GM18870 (cell line): ENCODE measurements around the gene SNX32.

ENCODE experiments used
- ATAC-seq: cut with Tn5 transposase; IDR thresholded peaks from one replicate; pipeline ENCODE4 v1.9.1; 2021; ENCODE audit warnings: moderate library complexity; ENCODE audit not compliant: unreplicated experiment

SNX32 gene

DNA sequence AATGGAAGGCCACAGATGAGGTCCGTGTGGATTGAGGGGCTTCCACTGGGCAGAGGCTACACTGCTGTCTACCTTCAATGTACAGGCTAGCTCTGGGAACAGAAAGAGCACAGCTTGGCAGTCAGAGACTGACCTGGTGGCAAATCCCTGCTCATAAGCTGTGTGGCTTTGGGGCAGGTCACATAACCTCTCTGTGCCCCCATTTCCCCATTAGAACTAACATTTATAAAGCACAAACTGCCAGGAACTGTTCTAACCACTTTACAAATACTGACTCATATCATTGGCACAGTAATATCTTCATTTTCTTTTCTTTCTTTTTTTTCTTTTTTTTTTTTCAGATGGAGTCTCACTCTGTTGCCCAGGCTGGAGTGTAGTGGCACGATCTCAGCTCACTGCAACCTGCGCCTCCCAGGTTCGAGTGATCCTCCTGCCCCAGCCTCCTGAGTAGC lies 63.3 kb downstream of the SNX32 start:
- no peak for ATAC-seq

DNA sequence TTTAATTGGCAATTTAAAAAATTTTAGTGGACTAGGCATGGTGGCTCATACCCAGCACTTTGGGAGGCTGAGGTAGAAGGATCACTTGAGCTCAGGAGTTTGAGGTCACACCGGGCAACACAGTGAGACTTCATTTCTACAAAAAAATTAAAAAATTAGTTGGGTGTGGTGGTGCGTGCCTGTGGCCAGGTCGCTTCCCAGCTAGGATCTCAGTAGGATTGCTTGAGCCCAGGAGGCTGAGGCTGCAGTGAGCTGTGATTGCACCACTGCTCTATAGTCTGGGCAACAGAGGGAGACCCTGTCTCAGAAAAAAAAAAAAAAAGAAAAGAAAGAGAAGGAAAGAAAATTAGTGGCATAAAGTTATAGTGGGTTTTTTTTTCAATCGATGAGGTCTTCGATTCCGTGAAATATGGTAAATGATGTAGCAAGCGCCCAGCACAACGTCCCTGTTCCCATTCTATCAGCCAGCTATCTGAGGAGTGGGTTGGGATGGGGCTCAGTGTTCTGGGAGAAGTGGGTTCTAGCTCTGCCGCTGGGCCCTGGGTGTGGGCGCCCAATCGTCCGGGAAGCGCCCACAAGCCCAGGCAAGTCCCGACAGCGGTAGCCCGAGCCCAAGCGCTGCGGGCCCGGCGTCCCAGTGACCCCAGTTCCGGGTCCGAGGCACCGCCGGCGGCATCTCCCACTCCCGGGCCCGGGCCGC lies 65.0 kb downstream of the SNX32 start:
- ATAC-seq: no peak

DNA sequence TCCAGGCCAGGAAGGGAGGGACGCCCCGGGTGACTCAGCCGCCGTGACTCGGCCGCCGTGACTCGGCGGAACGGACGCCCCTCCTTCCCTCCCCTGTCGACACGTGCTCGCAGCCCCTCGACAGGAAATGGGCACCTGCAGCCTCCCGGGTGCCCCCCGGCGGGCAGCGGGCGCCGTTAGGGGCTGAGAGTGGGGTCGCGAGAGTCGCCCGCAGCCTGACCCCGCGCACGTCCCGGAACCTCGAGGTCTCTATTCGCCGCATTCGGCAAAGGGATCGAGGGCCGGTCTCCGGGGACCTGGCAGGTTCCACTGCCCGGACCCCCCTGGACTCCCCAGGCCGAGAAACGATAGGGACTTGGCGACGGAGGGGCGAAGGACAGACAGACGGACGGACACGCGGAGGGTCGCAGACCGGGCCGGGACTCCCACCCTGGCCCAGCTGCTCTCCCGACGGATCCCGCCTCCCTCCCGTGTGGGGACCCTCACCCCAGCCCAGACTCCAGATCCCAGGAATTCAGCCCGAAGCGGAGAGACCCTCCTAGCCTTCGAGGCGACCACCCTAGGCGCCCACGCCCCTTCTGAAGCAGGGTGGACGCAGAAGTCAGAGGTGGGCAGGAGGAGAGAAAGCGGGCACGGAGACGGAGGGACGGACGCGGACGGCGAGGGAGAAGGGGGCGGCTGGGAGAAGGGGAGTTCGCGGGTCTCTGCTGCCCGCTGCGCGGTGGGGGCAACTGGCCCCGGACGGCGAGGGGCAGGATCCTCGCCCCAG lies 65.8 kb downstream of the SNX32 start:
- ATAC-seq: no peak

DNA sequence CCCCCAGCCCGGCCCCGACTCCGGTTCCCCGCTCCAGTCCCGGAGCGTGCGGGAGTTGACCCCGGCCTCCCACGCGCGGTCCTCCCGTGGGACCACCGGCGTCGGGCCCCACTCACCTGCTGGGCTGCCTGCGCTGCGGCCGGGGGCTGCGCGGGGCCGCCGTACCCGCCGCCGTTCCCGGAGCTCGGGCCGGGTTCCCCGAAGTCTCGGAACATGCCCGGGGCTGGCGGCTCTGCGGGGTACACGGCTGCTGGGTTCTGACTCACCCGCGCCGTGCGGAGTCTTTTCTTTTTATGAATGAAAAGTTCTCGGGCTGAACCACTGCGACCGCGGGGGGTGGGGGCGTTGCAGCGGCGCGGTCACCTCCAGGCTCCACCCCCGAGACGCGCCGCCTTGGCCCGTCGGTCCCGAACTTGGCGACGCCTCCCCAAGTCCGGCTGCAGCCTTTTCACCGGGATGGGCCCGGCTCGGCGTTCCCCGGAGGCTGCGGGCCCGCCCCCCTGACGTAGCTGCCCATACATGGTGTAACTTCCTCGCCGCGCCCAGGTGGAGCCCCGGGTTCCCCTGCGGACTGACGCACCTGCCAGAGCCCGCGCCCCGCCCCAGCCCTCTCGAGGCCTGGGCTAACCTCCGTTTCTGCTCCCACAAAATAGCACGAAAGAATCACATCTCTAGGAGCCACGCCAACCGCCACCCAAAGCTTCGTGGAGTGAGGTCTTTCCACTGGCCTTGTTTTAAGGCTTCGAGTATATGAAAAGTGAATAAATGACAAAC lies 66.5 kb downstream of the SNX32 start, which contains the start of gene FOSL1:
TSS of gene FOSL1 (minus strand) at position 264 of the 774 bp plus-strand sequence. CDS start at position 215, 49 bp downstream.
- no peak for ATAC-seq

DNA sequence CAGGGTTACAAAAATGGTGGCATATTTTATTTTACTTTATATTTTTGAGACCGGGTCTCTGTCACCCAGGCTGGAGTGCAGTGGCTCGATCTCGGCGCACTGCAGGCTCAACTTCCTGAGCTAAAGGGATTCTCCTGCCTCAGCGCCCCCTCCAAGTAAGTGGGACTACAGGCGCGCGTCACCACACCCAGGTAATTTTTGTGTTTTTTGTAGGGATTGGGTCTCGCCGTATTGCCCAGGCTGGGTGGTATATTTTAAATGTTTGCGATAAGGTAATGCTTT lies 67.1 kb downstream of the SNX32 start:
- no peak for ATAC-seq

DNA sequence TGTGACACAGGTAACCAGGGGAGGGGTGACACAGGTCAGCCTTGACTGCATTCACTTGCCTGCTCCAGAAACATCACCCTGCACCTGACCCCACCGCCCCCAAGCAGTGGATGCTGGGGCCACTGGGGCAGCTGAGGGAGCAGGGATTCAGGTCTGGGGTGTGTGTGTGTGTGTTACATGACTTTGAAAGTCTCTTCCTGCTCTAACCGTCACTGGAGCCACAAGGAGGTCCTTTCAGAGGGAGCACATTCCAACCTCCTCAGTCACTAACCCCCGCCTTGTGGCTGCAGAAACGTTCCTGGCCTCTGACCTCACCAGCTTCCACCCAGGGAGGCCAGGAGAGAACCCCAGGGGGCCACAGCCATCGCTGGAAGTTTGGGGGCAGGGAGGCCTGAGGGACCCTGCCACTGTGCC lies 69.3 kb downstream of the SNX32 start:
- no peak for ATAC-seq
